ENCODE measurements around the gene PNLIP. TPM values are rescaled to one million over a fixed set of nuclear protein-coding genes. Genes with fewer than 3 reads are reported as not detected.

Gene PNLIP
- total RNA-seq, 1 donor from 2014 or later: not detected

DNA sequence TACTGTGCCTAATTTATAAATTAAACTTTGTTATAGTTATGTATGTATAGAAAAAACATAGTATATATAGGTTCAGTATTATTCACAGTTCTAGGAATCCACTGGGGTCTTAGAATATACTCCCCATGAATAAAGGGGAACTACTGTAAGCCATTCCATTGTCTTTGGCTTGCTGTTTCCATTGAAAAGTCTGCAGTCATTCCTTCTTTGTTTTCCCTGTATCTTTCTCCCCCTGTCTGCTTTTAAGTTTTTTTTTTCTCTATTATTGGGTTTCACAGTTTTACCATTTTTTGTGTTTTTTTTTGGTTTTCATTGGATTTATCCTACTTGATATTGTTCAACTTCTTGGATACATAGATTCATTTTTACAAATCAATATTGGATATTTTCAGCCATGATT, 6.7 kb upstream of the PNLIP start:
- Mint-ChIP-seq H3K9me3 (ENCODE audit: unreplicated experiment) (peaks cover 2% of the 10 kb centered on the region), H3K27me3 (ENCODE audit: unreplicated experiment) (peaks cover 2% of the 10 kb centered on the region), H3K36me3 (ENCODE audit: unreplicated experiment) (peaks cover 11% of the 10 kb centered on the region), H3K4me1 (ENCODE audit: low read depth, unreplicated experiment) (no peaks in the 10 kb centered on the region), H3K27ac (ENCODE audit: unreplicated experiment) (no peak overlapping the region), H3K4me3 (ENCODE audit: unreplicated experiment) (no peak overlapping the region)
- no peak for DNase-seq
- TF ChIP-seq, protein P1, sequence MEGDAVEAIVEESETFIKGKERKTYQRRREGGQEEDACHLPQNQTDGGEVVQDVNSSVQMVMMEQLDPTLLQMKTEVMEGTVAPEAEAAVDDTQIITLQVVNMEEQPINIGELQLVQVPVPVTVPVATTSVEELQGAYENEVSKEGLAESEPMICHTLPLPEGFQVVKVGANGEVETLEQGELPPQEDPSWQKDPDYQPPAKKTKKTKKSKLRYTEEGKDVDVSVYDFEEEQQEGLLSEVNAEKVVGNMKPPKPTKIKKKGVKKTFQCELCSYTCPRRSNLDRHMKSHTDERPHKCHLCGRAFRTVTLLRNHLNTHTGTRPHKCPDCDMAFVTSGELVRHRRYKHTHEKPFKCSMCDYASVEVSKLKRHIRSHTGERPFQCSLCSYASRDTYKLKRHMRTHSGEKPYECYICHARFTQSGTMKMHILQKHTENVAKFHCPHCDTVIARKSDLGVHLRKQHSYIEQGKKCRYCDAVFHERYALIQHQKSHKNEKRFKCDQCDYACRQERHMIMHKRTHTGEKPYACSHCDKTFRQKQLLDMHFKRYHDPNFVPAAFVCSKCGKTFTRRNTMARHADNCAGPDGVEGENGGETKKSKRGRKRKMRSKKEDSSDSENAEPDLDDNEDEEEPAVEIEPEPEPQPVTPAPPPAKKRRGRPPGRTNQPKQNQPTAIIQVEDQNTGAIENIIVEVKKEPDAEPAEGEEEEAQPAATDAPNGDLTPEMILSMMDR (IDR thresholded peaks at IDR 0.05; ENCODE audit: partially characterized antibody, unreplicated experiment): no peak

DNA sequence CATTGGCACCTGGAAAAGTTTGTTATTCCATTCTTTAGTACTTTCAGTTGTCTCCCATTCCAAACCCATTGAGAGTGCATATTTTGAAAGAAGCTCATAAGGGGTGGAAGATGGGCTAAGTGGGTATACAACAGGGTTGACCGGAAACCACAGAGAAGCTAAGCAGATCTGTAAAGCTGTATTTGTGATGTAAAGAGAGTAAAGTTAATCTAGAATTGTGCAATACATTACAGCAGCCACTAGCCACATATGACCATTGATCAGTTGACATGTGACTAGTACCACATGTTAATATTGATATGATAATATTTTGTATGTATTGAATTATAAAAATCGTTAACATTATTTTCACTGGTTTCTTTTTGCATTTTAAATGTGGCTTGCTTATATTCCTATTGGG, 4.9 kb upstream of the PNLIP start:
- Mint-ChIP-seq H3K4me1 (ENCODE audit: low read depth, unreplicated experiment) (no peaks in the 10 kb centered on the region), H3K9me3 (ENCODE audit: unreplicated experiment) (no peaks in the 10 kb centered on the region), H3K27ac (ENCODE audit: unreplicated experiment) (no peak overlapping the region), H3K4me3 (ENCODE audit: unreplicated experiment) (no peak overlapping the region), H3K27me3 (ENCODE audit: unreplicated experiment) (peaks cover 2% of the 10 kb centered on the region), H3K36me3 (ENCODE audit: unreplicated experiment) (peaks cover 11% of the 10 kb centered on the region)
- TF ChIP-seq, protein P1 (IDR thresholded peaks at IDR 0.05; ENCODE audit: partially characterized antibody, unreplicated experiment): no peak
- no peak for DNase-seq

DNA sequence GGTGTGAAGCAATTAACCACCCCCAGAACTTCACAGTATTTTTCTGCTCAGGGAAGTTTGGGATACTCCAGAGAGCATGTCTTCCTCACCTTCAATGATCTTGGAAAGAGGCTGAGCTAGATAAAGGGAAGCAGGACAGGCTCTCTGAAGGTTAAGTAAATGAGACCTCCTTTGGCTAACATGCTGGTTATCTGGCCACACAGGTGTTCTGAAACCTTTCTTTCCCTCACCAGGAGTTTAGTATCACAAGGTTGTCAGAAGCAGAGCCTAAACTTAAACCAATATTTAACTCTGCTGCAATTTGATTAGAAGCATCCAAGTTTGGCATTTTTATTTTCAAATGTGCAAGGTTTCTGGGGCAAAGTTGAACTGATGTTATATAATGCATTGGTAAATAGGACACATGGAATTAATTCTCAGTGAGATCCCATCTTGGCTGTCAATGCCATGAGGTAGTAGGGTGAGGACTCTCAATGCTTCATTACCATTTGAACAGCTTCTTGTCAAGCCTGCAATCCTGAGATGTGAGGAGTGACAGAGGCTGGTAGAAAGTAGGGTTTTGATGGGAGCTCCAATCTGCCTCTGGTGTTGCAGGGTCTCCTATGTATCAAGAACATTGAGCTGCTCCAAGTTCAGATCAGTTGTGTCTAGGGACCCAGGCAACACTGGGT, 3.6 kb upstream of the PNLIP start:
- Mint-ChIP-seq H3K9me3 (ENCODE audit: unreplicated experiment) (no peaks in the 10 kb centered on the region), H3K4me1 (ENCODE audit: low read depth, unreplicated experiment) (no peaks in the 10 kb centered on the region), H3K27ac (ENCODE audit: unreplicated experiment) (no peak overlapping the region), H3K36me3 (ENCODE audit: unreplicated experiment) (peaks cover 11% of the 10 kb centered on the region), H3K27me3 (ENCODE audit: unreplicated experiment) (peaks cover 2% of the 10 kb centered on the region), H3K4me3 (ENCODE audit: unreplicated experiment) (no peak overlapping the region)
- TF ChIP-seq, protein P1 (IDR thresholded peaks at IDR 0.05; ENCODE audit: partially characterized antibody, unreplicated experiment): no peak
- DNase-seq: no peak

DNA sequence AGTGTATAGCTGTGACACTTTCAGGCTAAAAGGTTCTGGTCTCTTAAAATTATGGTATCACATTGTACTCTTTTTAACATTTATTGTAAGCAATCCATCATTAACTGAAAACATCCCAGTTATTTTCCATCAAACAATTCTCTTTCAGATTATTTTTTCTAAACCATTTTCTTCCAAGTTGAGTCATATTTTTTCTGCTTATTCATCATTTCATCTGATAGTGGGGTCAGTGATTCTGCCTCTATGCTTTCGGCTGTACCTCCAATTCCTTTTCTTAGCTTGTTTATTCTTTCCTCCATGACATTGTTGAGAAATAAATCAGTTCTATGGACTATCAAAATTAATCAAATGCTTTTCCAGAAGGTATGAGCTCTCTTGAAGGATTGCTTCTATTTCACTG, 609 bp upstream of the PNLIP start:
- no peaks in the 10 kb centered on the region for H3K27me3 Mint-ChIP-seq (ENCODE audit: unreplicated experiment)
- H3K27ac Mint-ChIP-seq (ENCODE audit: unreplicated experiment): no peak overlapping the region
- TF ChIP-seq, protein P1 (IDR thresholded peaks at IDR 0.05; ENCODE audit: partially characterized antibody, unreplicated experiment): no peak
- no peaks in the 10 kb centered on the region for H3K4me1 Mint-ChIP-seq (ENCODE audit: low read depth, unreplicated experiment)
- H3K36me3 Mint-ChIP-seq (ENCODE audit: unreplicated experiment): peaks cover 1% of the 10 kb centered on the region
- no peaks in the 10 kb centered on the region for H3K9me3 Mint-ChIP-seq (ENCODE audit: unreplicated experiment)
- DNase-seq: no peak
- H3K4me3 Mint-ChIP-seq (ENCODE audit: unreplicated experiment): no peak overlapping the region

DNA sequence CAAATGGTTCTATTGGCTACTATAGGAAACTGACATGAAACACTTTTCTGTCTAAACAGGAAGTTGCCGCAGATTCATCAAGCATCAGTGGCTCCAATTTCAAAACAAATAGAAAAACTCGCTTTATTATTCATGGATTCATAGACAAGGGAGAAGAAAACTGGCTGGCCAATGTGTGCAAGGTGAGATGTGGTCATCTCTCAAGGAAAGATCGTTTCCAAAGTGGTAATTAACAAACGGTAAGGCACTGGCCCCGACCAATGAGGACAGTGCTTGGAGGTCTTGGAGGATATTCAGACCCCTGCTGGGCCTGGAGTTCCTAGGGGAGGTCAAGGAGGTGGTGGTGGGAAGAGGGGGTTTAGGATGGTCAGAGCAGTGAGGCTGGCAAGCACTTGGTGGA, 2.6 kb downstream of the PNLIP start:
- H3K27me3 Mint-ChIP-seq (ENCODE audit: unreplicated experiment): no peaks in the 10 kb centered on the region
- no peaks in the 10 kb centered on the region for H3K9me3 Mint-ChIP-seq (ENCODE audit: unreplicated experiment)
- no peak for DNase-seq
- H3K4me3 Mint-ChIP-seq (ENCODE audit: unreplicated experiment): no peak overlapping the region
- no peak overlapping the region for H3K27ac Mint-ChIP-seq (ENCODE audit: unreplicated experiment)
- TF ChIP-seq, protein P1 (IDR thresholded peaks at IDR 0.05; ENCODE audit: partially characterized antibody, unreplicated experiment): no peak
- no peaks in the 10 kb centered on the region for H3K4me1 Mint-ChIP-seq (ENCODE audit: low read depth, unreplicated experiment)
- H3K36me3 Mint-ChIP-seq (ENCODE audit: unreplicated experiment): no peaks in the 10 kb centered on the region

Data from glutamatergic neuron (in vitro differentiated cells).